Measurements from ENCODE around the gene CEMIP.

Gene CEMIP

DNA sequence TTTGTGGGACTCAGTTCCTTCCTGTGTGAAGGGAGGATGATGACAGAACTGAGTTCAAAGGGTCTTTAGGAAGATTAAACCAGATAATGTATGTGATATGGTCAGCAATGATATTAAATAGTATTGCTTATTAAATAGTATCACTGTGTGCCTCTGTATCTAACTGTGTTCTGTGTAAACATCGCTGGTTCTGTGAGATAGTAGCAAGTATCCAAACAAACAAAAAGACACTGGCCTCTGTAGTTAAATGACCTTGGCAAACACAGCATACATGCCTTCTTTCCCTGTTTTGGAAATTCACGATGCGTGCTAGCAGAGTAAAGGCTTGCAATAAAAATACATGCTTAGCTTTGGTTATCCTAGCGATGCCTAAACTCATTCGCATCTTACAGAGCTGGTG, 134.4 kb downstream of the CEMIP start:
- ChIA-PET POLR2A (no interaction called here), CTCF (interaction anchor here (0.7 to 2.3 kb wide), 3 partner anchors 40 to 194 kb away, joined by 3 to 9 read pairs (median 3); no protein-coding TSS in a partner anchor)
- no peaks in the 10 kb centered on the region for H3K36me3 ChIP-seq (ENCODE audit: control insufficient read depth in 2 of 2, insufficient read depth in 1 of 2, low read length in 2 of 2)
- no peaks in the 10 kb centered on the region for H3K4me1 ChIP-seq (ENCODE audit: control insufficient read depth, insufficient read depth, low read length)
- H3K4me3 ChIP-seq (ENCODE audit: low read depth, low read length) = no peak overlapping the region
- TF ChIP-seq ZNF600 (tag by site-specific recombination; IDR thresholded peaks at IDR 0.05) (0 out of 2 replicates have a peak, but pooled peaks have one; percentile 25), ZNF423 (tag by site-specific recombination; IDR thresholded peaks at IDR 0.05) (no peak)
- no peaks in the 10 kb centered on the region for H3K9me3 ChIP-seq (ENCODE audit: control insufficient read depth, insufficient read depth, low read depth, low read length)
- H3K27ac ChIP-seq (ENCODE audit: extremely low read depth, low read depth, low read length) = no peak overlapping the region

DNA sequence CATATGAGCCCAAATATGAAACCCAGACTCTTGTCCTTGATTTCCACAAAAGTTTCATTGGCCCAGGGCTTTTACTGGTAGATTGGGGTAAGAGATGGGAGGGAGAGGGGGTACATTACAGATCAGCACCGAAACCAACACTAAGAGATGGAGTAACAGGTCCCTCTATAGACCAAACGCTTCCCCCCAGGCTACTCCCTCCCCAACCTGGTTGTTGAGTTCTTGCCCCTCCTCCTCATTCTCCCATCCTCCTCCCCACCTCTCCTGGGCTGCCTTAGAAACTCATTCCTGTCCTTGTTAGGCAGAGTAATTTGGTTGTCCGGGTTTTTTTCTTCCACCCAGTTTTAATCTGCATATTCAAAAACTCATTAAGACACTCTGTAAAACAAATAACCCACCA, 136.3 kb downstream of the CEMIP start:
- Histone ChIP-seq H3K27ac (ENCODE audit: extremely low read depth, low read depth, low read length) (no peak overlapping the region), H3K9me3 (ENCODE audit: control insufficient read depth, insufficient read depth, low read depth, low read length) (no peaks in the 10 kb centered on the region), H3K4me3 (ENCODE audit: low read depth, low read length) (no peak overlapping the region), H3K36me3 (ENCODE audit: control insufficient read depth in 2 of 2, insufficient read depth in 1 of 2, low read length in 2 of 2) (no peaks in the 10 kb centered on the region), H3K4me1 (ENCODE audit: control insufficient read depth, insufficient read depth, low read length) (no peaks in the 10 kb centered on the region)
- ChIA-PET POLR2A (interaction anchor here (0.8 kb wide), 1 partner anchor 1131 kb away, joined by 6 read pairs; the partner anchor contains the start of gene MEX3B), CTCF (interaction anchor here (1.1 kb wide), 1 partner anchor 255 kb away, joined by 3 read pairs; no protein-coding TSS in a partner anchor)
- TF ChIP-seq ZNF341 (tag by site-specific recombination; IDR thresholded peaks at IDR 0.05; ENCODE audit: low read depth) (no peak), HOXD13 (CRISPR knock-in tag; IDR thresholded peaks at IDR 0.05; ENCODE audit: borderline replicate concordance) (no peak), ZNF433 (tag by site-specific recombination; IDR thresholded peaks at IDR 0.05; ENCODE audit: low read depth) (no peak), ZNF549 (tag by site-specific recombination; IDR thresholded peaks at IDR 0.05) (no peak), MZF1 (tag by site-specific recombination; IDR thresholded peaks at IDR 0.05; ENCODE audit: borderline replicate concordance) (no peak), YY1 (tag by site-specific recombination; IDR thresholded peaks at IDR 0.05) (no peak), ZNF391 (tag by site-specific recombination; IDR thresholded peaks at IDR 0.05; ENCODE audit: borderline replicate concordance, low read depth) (no peak), ZNF10 (tag by site-specific recombination; IDR thresholded peaks at IDR 0.05) (no peak), ZBTB17 (tag by site-specific recombination; IDR thresholded peaks at IDR 0.05) (no peak), ZNF324 (tag by site-specific recombination; IDR thresholded peaks at IDR 0.05) (no peak)
- TF ChIP-seq, protein P1, sequence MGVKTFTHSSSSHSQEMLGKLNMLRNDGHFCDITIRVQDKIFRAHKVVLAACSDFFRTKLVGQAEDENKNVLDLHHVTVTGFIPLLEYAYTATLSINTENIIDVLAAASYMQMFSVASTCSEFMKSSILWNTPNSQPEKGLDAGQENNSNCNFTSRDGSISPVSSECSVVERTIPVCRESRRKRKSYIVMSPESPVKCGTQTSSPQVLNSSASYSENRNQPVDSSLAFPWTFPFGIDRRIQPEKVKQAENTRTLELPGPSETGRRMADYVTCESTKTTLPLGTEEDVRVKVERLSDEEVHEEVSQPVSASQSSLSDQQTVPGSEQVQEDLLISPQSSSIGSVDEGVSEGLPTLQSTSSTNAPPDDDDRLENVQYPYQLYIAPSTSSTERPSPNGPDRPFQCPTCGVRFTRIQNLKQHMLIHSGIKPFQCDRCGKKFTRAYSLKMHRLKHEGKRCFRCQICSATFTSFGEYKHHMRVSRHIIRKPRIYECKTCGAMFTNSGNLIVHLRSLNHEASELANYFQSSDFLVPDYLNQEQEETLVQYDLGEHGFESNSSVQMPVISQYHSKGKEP (tag by site-specific recombination; IDR thresholded peaks at IDR 0.05) = no peak
- TF ChIP-seq, protein P2, sequence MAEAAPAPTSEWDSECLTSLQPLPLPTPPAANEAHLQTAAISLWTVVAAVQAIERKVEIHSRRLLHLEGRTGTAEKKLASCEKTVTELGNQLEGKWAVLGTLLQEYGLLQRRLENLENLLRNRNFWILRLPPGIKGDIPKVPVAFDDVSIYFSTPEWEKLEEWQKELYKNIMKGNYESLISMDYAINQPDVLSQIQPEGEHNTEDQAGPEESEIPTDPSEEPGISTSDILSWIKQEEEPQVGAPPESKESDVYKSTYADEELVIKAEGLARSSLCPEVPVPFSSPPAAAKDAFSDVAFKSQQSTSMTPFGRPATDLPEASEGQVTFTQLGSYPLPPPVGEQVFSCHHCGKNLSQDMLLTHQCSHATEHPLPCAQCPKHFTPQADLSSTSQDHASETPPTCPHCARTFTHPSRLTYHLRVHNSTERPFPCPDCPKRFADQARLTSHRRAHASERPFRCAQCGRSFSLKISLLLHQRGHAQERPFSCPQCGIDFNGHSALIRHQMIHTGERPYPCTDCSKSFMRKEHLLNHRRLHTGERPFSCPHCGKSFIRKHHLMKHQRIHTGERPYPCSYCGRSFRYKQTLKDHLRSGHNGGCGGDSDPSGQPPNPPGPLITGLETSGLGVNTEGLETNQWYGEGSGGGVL (tag by site-specific recombination; IDR thresholded peaks at IDR 0.05) = no peak

DNA sequence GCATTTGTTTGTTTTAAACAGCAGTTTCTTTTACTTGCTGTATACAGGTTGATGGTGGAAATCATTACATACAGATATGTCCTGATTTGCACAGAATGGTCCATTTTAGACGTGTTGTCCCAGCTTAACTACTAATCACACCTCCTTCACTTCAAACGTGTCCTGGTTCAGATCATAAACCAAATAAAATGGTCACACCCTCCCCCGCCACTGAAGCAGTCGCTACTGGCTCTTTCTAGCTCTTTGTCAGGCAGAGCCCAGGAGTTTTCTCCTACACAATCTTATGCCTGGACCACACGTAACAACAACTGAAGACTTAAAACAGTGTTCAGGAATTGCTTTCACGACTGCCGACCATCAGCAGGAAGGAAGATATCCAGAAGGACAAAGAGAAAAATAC, 136.9 kb downstream of the CEMIP start:
- Histone ChIP-seq H3K4me3 (ENCODE audit: low read depth, low read length) (no peak overlapping the region), H3K4me1 (ENCODE audit: control insufficient read depth, insufficient read depth, low read length) (no peaks in the 10 kb centered on the region), H3K27ac (ENCODE audit: extremely low read depth, low read depth, low read length) (no peak overlapping the region), H3K9me3 (ENCODE audit: control insufficient read depth, insufficient read depth, low read depth, low read length) (no peaks in the 10 kb centered on the region), H3K36me3 (ENCODE audit: control insufficient read depth in 2 of 2, insufficient read depth in 1 of 2, low read length in 2 of 2) (no peaks in the 10 kb centered on the region)
- TF ChIP-seq ZBTB1 (tag by site-specific recombination; IDR thresholded peaks at IDR 0.05) (no peak), ZNF791 (tag by site-specific recombination; IDR thresholded peaks at IDR 0.05) (no peak), ZNF629 (tag by site-specific recombination; IDR thresholded peaks at IDR 0.05) (no peak), ZNF23 (tag by site-specific recombination; IDR thresholded peaks at IDR 0.05; ENCODE audit: borderline replicate concordance) (no peak), ZNF10 (tag by site-specific recombination; IDR thresholded peaks at IDR 0.05) (no peak)
- TF ChIP-seq, protein P3, sequence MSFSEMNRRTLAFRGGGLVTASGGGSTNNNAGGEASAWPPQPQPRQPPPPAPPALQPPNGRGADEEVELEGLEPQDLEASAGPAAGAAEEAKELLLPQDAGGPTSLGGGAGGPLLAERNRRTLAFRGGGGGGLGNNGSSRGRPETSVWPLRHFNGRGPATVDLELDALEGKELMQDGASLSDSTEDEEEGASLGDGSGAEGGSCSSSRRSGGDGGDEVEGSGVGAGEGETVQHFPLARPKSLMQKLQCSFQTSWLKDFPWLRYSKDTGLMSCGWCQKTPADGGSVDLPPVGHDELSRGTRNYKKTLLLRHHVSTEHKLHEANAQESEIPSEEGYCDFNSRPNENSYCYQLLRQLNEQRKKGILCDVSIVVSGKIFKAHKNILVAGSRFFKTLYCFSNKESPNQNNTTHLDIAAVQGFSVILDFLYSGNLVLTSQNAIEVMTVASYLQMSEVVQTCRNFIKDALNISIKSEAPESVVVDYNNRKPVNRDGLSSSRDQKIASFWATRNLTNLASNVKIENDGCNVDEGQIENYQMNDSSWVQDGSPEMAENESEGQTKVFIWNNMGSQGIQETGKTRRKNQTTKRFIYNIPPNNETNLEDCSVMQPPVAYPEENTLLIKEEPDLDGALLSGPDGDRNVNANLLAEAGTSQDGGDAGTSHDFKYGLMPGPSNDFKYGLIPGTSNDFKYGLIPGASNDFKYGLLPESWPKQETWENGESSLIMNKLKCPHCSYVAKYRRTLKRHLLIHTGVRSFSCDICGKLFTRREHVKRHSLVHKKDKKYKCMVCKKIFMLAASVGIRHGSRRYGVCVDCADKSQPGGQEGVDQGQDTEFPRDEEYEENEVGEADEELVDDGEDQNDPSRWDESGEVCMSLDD (tag by site-specific recombination; IDR thresholded peaks at IDR 0.05) = no peak
- CTCF ChIA-PET = interaction anchor here (2.1 kb wide), 1 partner anchor 137 kb away, joined by 6 read pairs; the partner anchor contains the start of gene CEMIP
- POLR2A ChIA-PET = no interaction called here

Measured in HEK293 (cell line).